ENCODE measurements around the gene TPO. TPM values are rescaled to one million over a fixed set of nuclear protein-coding genes. Genes with fewer than 3 reads are reported as not detected.

Gene TPO
- total RNA-seq, 1 donor from 2014 or later = not detected

DNA sequence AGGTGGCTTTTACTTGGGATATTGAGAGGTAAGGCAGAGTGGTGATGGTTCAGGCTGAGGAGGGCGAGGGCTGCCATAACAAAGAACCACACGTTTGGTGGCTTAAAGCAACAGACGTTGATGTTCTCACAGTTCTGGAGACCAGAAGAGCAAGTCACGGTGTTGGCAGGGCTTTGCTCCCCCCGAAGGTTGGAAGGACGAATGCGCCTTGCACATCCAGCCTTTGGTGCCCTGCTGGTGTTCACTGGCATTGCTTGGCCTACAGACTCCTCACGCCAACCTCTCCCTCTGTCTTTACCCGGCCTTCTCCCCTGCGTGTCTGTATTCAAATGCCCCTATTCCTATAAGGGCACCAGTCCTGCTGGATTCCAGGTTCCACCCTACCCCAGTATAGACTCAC lies 125.4 kb downstream of the TPO start:
- no peak overlapping the region for H3K4me2 ChIP-seq

DNA sequence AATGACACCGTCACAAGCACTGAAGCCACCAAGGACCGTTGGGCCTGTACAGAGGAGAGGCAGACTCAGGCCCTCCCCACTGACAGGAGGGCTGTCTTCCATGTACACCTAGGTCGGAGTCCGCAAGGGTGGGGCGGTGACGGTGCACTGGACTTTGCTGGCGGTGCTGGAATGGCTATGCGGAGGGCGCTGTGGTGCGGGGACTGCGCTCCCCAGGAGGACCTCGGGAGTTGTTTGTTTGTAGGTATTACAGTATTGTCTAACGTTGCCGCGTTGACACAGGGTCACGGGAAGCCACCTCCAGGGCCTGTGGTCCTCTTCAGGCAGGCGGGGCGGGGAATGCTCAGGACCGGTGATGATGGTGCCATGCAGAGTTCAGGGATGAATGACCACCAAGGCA lies 126.2 kb downstream of the TPO start:
- Histone ChIP-seq H3K9me3 (ENCODE audit: low read depth) (no peaks in the 10 kb centered on the region), H3K27me3 (no peaks in the 10 kb centered on the region), H3K9ac (no peak overlapping the region), H2AFZ (replicated peaks) (no peak overlapping the region), H3K4me2 (no peak overlapping the region), H4K20me1 (ENCODE audit: low read depth) (no peaks in the 10 kb centered on the region), H3K79me2 (ENCODE audit: low read depth) (no peaks in the 10 kb centered on the region), H3F3A (ENCODE audit: low read depth) (no peaks in the 10 kb centered on the region), H3K27ac (no peak overlapping the region), H3K4me1 (no peaks in the 10 kb centered on the region), H3K4me3 (no peak overlapping the region), H3K36me3 (no peaks in the 10 kb centered on the region)
- TF ChIP-seq EZH2phosphoT487 (IDR thresholded peaks at IDR 0.05) = no peak
- no peak for TF ChIP-seq CTCF (IDR thresholded peaks at IDR 0.05)
- TF ChIP-seq EZH2 (IDR thresholded peaks at IDR 0.05) = no peak
- Mint-ChIP-seq H3K27me3 (ENCODE audit: insufficient read depth, low read depth) (peaks cover 9% of the 10 kb centered on the region), H3K36me3 (no peaks in the 10 kb centered on the region), H3K9me3 (no peaks in the 10 kb centered on the region), H3K4me3 (no peak overlapping the region), H3K4me1 (peaks cover 14% of the 10 kb centered on the region), H3K27ac (no peak overlapping the region)
- no peak for DNase-seq (ENCODE audit: low spot score)

More for the DNA sequence above, 125.4 kb downstream of the TPO start:
- H3K79me2 ChIP-seq (ENCODE audit: low read depth) = no peaks in the 10 kb centered on the region
- Mint-ChIP-seq H3K4me1 (peaks cover 14% of the 10 kb centered on the region), H3K36me3 (no peaks in the 10 kb centered on the region), H3K4me3 (no peak overlapping the region), H3K9me3 (no peaks in the 10 kb centered on the region), H3K27ac (no peak overlapping the region), H3K27me3 (ENCODE audit: insufficient read depth, low read depth) (peaks cover 9% of the 10 kb centered on the region)
- DNase-seq (ENCODE audit: low spot score) = peak; percentile 72
- no peaks in the 10 kb centered on the region for H3K27me3 ChIP-seq
- no peak overlapping the region for H3K4me3 ChIP-seq
- no peak overlapping the region for H2AFZ ChIP-seq (replicated peaks)
- no peak overlapping the region for H3K27ac ChIP-seq
- H4K20me1 ChIP-seq (ENCODE audit: low read depth) = no peaks in the 10 kb centered on the region
- TF ChIP-seq EZH2 (IDR thresholded peaks at IDR 0.05) (no peak), CTCF (IDR thresholded peaks at IDR 0.05) (peak; percentile 59)
- H3K9ac ChIP-seq = no peak overlapping the region
- no peaks in the 10 kb centered on the region for H3K4me1 ChIP-seq
- no peaks in the 10 kb centered on the region for H3K9me3 ChIP-seq (ENCODE audit: low read depth)
- no peaks in the 10 kb centered on the region for H3F3A ChIP-seq (ENCODE audit: low read depth)
- H3K36me3 ChIP-seq = no peaks in the 10 kb centered on the region

DNA sequence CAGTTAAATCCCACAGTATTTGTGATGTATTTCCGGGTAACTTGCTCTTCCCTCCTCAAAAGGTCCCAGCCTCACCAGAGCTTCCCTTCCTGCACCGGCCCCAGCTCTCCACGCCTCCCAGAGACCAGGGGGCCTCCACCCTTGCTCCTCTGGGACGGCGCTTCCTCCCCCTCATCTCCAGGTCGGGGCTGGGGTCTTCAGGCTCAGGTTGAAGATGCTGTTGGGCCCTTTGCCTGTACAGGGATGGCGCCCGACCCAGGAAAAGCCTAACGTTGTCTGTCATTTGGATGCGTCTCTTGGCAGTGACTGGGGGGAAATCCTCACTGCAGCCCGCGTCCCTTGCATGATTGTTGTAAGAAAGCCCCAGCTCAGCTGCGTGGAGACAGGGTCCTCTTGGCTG lies 126.7 kb downstream of the TPO start:
- no peaks in the 10 kb centered on the region for H4K20me1 ChIP-seq (ENCODE audit: low read depth)
- H2AFZ ChIP-seq (replicated peaks) = no peak overlapping the region
- no peaks in the 10 kb centered on the region for H3K36me3 Mint-ChIP-seq
- peaks cover 14% of the 10 kb centered on the region for H3K4me1 Mint-ChIP-seq
- H3K27me3 ChIP-seq = no peaks in the 10 kb centered on the region
- no peak overlapping the region for H3K9ac ChIP-seq
- H3K4me2 ChIP-seq = no peak overlapping the region
- no peak overlapping the region for H3K27ac ChIP-seq
- H3K9me3 ChIP-seq (ENCODE audit: low read depth) = no peaks in the 10 kb centered on the region
- H3K79me2 ChIP-seq (ENCODE audit: low read depth) = no peaks in the 10 kb centered on the region
- H3K27me3 Mint-ChIP-seq (ENCODE audit: insufficient read depth, low read depth) = peaks cover 6% of the 10 kb centered on the region
- DNase-seq (ENCODE audit: low spot score) = no peak
- no peak overlapping the region for H3K27ac Mint-ChIP-seq
- H3K4me1 ChIP-seq = no peaks in the 10 kb centered on the region
- H3K4me3 Mint-ChIP-seq = no peak overlapping the region
- no peak for TF ChIP-seq EZH2phosphoT487 (IDR thresholded peaks at IDR 0.05)
- TF ChIP-seq CTCF (IDR thresholded peaks at IDR 0.05) = no peak
- no peak for TF ChIP-seq EZH2 (IDR thresholded peaks at IDR 0.05)
- H3K9me3 Mint-ChIP-seq = no peaks in the 10 kb centered on the region
- no peaks in the 10 kb centered on the region for H3K36me3 ChIP-seq
- H3K4me3 ChIP-seq = no peak overlapping the region
- no peaks in the 10 kb centered on the region for H3F3A ChIP-seq (ENCODE audit: low read depth)
